SH-SY5Y (cell line): ENCODE measurements around the gene IFIT3.

ENCODE experiments used
- GATA2 ChIP-seq: IDR thresholded peaks from 2 replicates; pipeline ENCODE4 v1.6.1; 2011; ENCODE audit warnings: mild to moderate bottlenecking, low read depth, low read length
- GATA3 ChIP-seq: IDR thresholded peaks from 2 replicates; pipeline ENCODE4 v1.6.1; 2011; ENCODE audit warnings: low read depth, mild to moderate bottlenecking, low read length, moderate library complexity

DNA sequence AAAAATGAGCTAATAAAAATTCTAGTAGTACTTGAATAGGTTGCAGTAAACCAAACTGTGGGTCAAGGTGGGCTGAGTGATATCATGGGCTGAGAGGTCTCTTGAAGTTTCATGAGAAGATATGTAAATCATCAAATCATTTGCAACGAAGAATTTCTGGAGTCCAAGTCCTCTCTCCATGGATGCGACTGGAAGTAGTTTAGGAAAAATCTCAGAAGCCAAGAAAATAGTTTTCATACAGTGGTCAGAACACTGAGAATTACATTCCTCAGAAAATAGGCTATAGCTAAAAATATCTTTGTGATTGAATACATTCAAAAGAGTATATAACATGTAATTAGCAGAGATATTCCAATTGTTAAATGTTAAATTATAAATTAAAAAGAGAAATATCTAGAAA is 61.0 kb downstream of the IFIT3 start:
- TF ChIP-seq GATA3, result no peak
- no peak for TF ChIP-seq GATA2
